GM12864 (cell line): ENCODE results near the gene EPAS1.

ENCODE experiments used
- DNase-seq: peaks from one replicate; pipeline ENCODE4 v3.0.0-alpha.2; 2011; ENCODE audit warnings: low read depth
- H3K4me3 ChIP-seq: 2 replicates; pipeline ENCODE4 v1.5.1; 2011; ENCODE audit warnings: mild to moderate bottlenecking, low read depth, low read length, control low read depth
- TF ChIP-seq, protein P1 (sequence below): IDR thresholded peaks from 2 replicates; pipeline ENCODE4 v1.5.1; 2011; ENCODE audit warnings: low read depth, mild to moderate bottlenecking, moderate library complexity, low read length, control low read depth, inconsistent platforms; ENCODE audit errors: missing control alignments

The EPAS1 gene

GRCh38 chr2:46375566-46376125, 78.4 kb downstream of the EPAS1 start:
- H3K4me3 ChIP-seq, result no peak overlapping the region
- DNase-seq, result no peak
- TF ChIP-seq, protein P1, sequence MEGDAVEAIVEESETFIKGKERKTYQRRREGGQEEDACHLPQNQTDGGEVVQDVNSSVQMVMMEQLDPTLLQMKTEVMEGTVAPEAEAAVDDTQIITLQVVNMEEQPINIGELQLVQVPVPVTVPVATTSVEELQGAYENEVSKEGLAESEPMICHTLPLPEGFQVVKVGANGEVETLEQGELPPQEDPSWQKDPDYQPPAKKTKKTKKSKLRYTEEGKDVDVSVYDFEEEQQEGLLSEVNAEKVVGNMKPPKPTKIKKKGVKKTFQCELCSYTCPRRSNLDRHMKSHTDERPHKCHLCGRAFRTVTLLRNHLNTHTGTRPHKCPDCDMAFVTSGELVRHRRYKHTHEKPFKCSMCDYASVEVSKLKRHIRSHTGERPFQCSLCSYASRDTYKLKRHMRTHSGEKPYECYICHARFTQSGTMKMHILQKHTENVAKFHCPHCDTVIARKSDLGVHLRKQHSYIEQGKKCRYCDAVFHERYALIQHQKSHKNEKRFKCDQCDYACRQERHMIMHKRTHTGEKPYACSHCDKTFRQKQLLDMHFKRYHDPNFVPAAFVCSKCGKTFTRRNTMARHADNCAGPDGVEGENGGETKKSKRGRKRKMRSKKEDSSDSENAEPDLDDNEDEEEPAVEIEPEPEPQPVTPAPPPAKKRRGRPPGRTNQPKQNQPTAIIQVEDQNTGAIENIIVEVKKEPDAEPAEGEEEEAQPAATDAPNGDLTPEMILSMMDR, result no peak

GRCh38 chr2:46376586-46376985, 79.4 kb downstream of the EPAS1 start:
- no peak overlapping the region for H3K4me3 ChIP-seq
- DNase-seq, result no peak
- TF ChIP-seq, protein P1, result no peak

DNA sequence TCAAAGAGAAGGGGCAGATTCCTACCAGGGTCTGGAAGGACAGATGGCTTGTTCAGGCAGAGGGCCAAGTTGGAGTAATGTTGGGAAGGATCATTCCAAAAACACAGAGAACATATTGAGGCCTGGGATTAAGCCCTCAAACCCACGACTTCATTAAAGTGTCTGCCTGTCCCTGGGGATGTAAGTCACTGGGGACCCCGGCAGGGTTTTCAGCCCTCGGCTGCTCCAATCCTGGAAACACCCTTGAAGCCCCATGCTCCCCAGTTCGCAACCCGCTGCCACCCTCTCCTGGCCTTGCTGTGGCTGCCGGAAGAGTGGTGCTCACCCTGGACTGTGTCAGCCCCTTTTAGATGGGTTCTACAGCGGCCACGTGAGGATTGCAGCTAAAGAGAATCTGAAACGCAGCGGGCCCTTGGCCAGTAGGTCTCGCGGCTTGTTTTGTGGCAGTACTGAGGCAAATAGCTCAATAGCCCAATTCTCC, 79.9 kb downstream of the EPAS1 start:
- no peak for DNase-seq
- no peak overlapping the region for H3K4me3 ChIP-seq
- TF ChIP-seq, protein P1, result no peak

DNA sequence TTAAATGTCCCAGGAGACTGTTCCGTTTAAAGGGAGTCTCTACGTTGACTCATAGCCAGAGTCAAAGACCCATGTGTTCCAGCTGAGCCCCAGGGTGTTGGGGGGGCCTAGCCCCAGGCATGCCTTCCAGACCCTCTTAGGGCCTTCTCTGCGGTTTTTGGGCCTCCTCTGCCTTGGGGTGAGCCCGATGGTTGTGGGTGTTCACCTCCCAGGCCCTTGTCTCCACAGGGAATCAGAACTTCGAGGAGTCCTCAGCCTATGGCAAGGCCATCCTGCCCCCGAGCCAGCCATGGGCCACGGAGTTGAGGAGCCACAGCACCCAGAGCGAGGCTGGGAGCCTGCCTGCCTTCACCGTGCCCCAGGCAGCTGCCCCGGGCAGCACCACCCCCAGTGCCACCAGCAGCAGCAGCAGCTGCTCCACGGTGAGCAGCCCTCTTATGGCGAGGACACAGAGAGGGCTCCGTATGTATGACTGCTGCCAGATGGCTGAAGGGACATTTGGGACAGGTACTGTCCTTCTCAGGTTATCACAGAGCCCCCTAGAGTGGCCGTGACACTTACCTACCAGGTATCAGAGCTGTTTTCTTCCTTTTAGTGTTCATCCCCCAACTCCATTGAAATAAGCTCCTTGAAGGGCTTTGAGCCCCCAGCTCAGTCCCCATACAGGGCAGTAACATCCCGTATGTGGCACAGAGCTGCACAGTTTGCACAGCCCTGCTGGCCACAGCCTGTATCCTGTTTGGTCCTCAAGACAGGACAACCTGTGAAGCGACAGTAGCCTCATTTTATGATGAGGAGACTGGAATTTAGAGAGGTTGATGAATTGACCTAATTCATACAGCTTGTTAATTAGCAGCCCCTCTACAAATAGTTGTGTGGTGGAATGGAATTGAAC, 80.7 kb downstream of the EPAS1 start:
- no peak overlapping the region for H3K4me3 ChIP-seq
- TF ChIP-seq, protein P1, result no peak
- no peak for DNase-seq

- no peak for DNase-seq
- TF ChIP-seq, protein P1, result no peak
Measured at GRCh38 chr2:46378616-46379015, 81.4 kb downstream of the EPAS1 start.

DNA sequence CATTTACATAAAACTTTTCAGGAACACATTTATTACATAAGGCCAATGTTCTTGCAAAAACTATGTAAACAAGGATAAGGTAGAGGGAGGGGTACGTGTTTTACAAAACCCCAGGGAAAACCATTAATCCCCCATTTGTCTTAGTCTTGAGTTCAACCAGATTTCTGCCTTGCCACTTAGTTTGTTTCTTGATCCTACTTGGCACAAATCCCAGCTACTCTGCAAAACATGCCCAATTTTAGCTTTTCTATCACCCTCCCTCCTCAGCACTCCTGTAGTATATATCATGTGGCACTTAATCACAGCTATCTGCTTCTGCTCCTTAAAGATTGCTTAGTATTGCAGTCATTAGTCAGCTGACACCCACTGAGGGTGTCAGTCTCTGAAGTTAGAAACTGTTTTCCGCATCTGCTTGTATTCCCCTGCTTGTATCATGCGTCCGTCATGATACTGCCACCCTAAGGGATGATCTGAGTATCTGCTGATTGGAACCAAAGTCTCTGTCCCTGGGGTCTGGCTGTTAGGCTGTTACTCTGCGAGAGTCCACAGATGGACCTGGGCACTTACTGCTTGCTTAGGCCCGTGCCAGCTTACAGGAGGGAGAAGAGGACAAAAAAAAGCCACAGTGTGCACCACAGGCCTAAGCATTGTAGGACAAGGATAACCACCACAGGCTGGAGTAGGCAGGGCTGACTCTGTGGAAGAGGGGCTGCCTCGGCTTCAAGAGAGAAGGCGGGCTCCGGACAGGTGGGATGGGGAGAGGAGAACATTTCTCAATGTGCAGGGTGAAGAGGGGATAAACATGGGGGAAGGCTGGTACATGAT, 82.2 kb downstream of the EPAS1 start:
- no peak for DNase-seq
- TF ChIP-seq, protein P1, result no peak
- no peak overlapping the region for H3K4me3 ChIP-seq

More at GRCh38 chr2:46378616-46379015, 81.4 kb downstream of the EPAS1 start:
- H3K4me3 ChIP-seq, result no peak overlapping the region
